Measurements from ENCODE around the gene PGAM5.
A peak's percentile ranks its signal among the peaks of the same experiment; 100 is the strongest.
"Not testable (repeated sequence)": the region's sequence is repeated elsewhere in the genome, so short reads cannot be mapped to it uniquely, and the experiment has no call there.

Gene PGAM5

DNA sequence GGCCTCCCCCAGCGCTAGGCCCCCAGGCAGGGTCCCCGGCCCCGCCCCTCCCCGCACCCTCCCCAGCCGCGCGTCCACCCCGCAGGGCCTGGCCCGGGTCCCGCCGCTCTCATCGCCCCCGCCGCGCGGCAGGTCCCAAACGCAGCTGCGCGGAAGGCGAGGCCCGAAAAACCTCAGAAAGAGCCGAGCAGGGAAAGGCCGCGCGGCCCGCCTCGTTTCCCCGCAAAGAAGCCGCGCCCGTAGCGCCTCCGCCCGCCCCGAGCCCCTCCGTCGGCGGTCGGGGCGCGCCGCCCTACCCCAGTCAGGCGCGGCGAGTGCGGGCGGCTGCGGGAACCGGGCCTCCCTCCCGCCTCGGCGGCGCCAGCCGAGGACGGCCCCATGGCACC is 23.8 kb upstream of the PGAM5 start:
- in situ Hi-C loops (cut with HindIII; ENCODE audit: low pct_ligation_motif_present, low pct_unique_long_range_greater_than_20kb, low sequenced_read_pairs) = no loop called here
- DNase-seq = no peak

DNA sequence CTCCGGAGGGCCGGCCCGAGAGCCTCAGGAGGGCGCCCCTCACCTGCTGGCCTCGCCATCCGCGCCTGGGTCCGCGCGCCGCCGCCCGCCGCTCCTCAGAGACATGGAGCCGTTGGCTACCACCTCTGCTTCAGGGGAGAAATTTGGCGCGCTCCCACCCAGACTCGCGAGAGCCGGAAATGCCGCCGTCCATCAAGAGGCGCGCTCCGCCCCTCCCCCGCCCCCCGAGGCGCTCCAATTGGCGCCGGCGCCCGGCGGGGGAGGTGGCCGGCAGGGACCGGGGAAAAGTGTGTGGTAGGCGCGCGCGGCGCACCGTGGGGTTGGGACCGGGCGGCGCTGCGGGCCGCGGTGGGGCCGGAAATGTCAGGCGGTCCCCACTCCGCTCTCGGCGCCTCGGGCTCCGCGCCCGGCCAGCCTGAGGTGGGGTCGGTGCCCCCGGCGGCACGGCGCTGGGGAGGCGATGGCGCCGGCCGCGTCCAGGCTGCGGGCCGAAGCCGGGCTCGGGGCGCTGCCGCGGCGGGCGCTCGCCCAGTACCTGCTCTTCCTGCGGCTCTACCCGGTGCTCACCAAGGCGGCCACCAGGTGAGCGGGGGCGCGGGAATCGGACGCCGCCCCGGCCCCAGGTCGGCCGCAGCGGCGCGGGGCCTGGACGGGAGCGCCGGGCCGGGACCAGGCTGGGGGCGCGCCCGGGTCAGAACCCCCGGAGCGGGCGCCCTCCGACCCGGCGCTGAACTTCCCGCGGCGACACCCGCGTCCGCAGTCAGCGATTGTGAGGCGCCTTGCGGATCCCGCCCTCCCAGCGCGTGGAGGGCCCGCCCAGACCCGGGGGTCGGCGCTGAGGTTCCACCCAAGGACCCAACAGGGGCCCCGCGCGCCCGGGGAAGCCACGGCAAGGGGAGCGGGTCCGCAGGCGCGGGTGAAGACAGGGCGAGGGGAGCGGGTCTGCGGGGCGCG is 23.2 kb upstream of the PGAM5 start, which contains the start of the genes POLE and PXMP2:
TSS of gene POLE (minus strand) at position 132 of the 954 bp plus-strand sequence. CDS start at position 105, 27 bp downstream.
TSS of gene PXMP2 (plus strand) at position 377 of the 954 bp plus-strand sequence. CDS start at position 461, 84 bp downstream.
- in situ Hi-C loops (cut with HindIII; ENCODE audit: low pct_ligation_motif_present, low pct_unique_long_range_greater_than_20kb, low sequenced_read_pairs) = no loop called here
- DNase-seq = peak; percentile 99

GRCh38 chr12:132689227-132689626 is 21.4 kb upstream of the PGAM5 start:
- in situ Hi-C loops (cut with HindIII; ENCODE audit: low pct_ligation_motif_present, low pct_unique_long_range_greater_than_20kb, low sequenced_read_pairs) = no loop called here
- DNase-seq = no peak

DNA sequence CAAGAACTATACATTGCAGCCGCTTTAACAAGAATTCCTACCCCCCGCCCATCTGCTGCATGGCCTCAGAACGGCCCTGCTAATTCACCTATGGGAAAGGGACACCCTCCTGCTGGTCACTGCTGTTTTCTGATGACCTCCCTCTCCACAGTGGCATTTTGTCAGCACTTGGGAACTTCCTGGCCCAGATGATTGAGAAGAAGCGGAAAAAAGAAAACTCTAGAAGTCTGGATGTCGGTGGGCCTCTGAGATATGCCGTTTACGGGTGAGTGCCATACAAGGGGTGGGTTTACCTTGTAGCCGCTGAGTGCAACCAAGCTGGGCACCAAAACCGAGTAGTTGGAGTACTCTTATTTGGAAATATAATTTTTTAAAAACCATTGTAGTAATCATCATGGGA is 20.5 kb upstream of the PGAM5 start:
- no peak for DNase-seq
- in situ Hi-C loops (cut with HindIII; ENCODE audit: low pct_ligation_motif_present, low pct_unique_long_range_greater_than_20kb, low sequenced_read_pairs) = no loop called here

GRCh38 chr12:132692030-132692429 is 18.6 kb upstream of the PGAM5 start:
- in situ Hi-C loops (cut with HindIII; ENCODE audit: low pct_ligation_motif_present, low pct_unique_long_range_greater_than_20kb, low sequenced_read_pairs) = not testable (repeated sequence)

DNA sequence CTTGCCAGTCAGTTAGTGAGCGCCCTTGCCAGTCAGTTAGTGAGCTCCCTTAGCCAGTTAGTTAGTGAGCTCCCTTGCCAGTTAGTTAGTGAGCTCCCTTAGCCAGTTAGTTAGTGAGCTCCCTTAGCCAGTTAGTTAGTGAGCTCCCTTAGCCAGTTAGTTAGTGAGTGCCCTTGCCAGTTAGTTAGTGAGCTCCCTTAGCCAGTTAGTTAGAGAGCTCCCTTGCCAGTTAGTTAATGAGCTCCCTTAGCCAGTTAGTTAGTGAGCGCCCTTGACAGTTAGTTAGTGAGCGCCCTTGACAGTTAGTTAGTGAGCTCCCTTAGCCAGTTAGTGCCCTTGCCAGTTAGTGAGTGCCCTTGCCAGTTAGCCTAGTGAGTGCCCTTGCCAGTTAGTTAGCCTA is 15.8 kb upstream of the PGAM5 start:
- DNase-seq; in situ Hi-C loops (cut with HindIII; ENCODE audit: low pct_ligation_motif_present, low pct_unique_long_range_greater_than_20kb, low sequenced_read_pairs): not testable (repeated sequence)

More at GRCh38 chr12:132692030-132692429, 18.6 kb upstream of the PGAM5 start:
- not testable (repeated sequence) for DNase-seq

DNA sequence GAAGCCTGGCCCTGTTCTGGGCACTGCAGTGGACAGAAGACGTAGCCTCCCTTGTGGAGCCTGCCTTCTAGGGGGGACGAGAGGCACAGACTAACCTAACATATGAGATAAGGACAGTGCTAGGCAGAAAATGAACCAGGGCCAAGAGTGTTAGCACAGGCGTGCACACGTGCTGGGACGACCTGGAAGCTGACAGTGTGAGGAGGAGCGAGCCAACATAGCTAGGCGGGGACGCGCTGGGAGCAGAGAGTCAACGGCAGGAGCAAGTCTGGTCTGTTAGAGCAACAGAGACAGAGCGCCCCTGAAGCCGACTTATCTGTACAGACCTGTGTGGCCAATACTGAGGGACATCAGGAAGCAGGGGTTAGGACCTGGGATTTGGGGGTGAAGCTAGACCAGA is 15.2 kb upstream of the PGAM5 start:
- no peak for DNase-seq
- in situ Hi-C loops (cut with HindIII; ENCODE audit: low pct_ligation_motif_present, low pct_unique_long_range_greater_than_20kb, low sequenced_read_pairs) = no loop called here

DNA sequence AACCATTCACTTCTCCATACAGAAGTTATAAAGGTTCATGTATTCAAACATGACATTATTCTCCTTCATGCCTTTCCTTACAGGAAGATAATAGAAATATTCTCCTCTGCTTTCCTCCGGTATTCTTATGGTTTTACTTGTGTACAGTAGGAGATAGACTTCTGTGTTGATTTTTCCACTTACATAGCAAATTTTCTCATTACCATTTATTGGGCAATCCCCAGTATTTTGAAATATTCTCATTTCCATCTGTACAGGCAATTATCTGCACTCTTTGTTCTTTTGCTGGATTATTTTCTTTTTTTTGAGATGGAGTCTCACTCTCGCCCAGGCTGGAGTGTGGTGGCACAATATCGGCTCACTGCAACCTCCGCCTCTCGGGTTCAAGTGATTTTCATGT is 12.3 kb upstream of the PGAM5 start:
- in situ Hi-C loops (cut with HindIII; ENCODE audit: low pct_ligation_motif_present, low pct_unique_long_range_greater_than_20kb, low sequenced_read_pairs) = no loop called here
- DNase-seq = no peak

- no peak for DNase-seq
- in situ Hi-C loops (cut with HindIII; ENCODE audit: low pct_ligation_motif_present, low pct_unique_long_range_greater_than_20kb, low sequenced_read_pairs) = no loop called here
Measured at GRCh38 chr12:132700212-132700822, 10.3 kb upstream of the PGAM5 start.

DNA sequence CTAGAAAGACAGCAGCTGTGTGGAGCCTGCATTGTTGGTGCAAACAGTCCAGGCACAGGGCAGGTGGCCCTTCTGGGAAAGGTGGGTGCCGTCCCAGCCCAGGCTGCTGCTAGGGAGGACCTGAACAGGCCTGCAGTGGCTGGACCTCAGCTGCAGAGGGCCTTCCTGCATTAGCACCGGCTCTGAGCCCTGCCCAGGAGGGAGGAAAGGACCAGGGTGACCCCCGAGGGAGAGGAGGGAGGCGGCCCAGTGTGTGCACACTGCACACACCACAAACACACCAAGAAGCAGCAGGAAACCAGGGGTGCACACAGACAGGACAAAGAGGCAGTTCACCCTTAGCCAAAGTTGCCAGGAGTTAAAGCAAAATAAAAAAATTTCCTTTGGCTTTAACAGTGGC is 8.0 kb upstream of the PGAM5 start:
- no peak for DNase-seq
- in situ Hi-C loops (cut with HindIII; ENCODE audit: low pct_ligation_motif_present, low pct_unique_long_range_greater_than_20kb, low sequenced_read_pairs) = no loop called here

- DNase-seq = no peak
Measured at GRCh38 chr12:132703641-132704040, 7.0 kb upstream of the PGAM5 start.

DNA sequence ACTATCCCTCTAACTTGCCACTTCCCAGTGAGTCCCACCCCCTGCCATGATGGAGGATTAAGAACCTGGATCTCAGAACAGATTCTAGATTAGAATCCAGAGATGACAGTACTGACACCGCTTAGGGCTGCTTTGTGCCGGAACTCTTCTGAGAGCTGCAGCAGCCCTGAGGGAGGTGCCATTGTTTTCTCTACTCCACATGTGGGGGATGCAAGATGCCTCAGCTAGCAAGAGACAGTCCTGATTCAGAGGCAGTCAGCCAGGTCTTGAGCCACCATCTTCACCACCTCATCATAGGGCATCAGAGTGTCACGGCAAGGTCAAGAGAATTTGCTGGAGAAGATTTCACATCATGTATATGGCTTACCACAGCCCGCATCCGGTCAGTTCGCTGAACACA is 3.4 kb upstream of the PGAM5 start:
- DNase-seq = no peak
- in situ Hi-C loops (cut with HindIII; ENCODE audit: low pct_ligation_motif_present, low pct_unique_long_range_greater_than_20kb, low sequenced_read_pairs) = no loop called here

More at GRCh38 chr12:132703641-132704040, 7.0 kb upstream of the PGAM5 start:
- in situ Hi-C loops (cut with HindIII; ENCODE audit: low pct_ligation_motif_present, low pct_unique_long_range_greater_than_20kb, low sequenced_read_pairs) = no loop called here

GRCh38 chr12:132708150-132708549 is 2.5 kb upstream of the PGAM5 start:
- in situ Hi-C loops (cut with HindIII; ENCODE audit: low pct_ligation_motif_present, low pct_unique_long_range_greater_than_20kb, low sequenced_read_pairs) = no loop called here
- DNase-seq = no peak

DNA sequence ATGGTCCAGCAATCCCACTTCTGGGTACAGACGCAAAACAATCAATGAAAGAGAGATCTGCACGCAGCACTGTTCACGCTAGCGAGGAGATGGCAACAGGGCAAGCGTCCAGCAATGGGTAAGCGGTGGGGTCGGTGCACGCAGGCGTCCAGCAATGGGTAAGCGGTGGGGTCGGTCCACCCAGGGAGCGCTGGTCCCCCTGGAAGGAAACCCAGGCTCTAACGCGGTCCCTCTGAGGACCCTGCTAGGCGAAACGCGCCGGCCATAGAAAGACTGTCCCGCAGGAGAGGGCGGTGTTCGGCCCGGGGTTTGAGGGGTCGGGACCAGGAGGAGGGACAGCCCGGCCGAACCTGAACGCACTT is 618 bp upstream of the PGAM5 start:
- in situ Hi-C loops (cut with HindIII; ENCODE audit: low pct_ligation_motif_present, low pct_unique_long_range_greater_than_20kb, low sequenced_read_pairs) = no loop called here
- peak; percentile 40 for DNase-seq

DNA sequence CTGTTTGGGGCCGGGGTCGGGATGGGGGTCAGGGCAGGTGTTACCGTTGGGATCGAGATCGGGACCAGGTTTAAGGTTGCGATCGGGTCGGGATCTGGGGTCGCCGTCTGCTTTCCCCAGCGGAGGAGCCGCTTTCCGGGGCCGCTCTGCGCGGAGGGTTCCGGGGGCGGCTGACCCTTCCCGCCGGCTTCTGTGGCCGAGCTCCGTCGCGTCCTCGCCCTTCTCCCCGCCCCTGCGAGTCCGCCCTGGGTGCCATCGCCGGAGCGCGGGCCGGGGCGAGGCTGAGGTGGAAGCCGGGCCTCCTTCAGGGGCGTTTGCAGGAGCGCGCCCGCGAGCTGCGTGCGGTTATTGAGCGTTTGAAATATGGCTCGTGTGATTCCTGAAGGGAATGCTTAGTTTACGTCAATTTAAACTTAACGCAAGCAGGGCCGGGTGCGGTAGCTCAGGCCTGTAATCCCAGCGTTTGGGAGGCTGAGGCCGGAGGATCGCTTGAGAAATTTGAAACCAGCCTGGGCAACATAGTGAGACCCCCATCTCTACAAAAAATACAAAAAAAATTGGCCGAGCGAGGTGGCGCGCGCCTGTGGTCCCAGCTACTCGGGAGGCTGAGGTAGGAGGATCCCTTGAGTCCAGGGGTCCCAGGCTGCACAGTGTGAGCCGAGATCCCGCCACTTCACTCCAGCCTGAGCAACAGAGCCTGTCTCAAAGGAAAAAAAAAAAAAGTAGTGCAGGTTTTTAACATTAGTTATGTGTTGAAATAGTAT is 620 bp downstream of the PGAM5 start:
- in situ Hi-C loops (cut with HindIII; ENCODE audit: low pct_ligation_motif_present, low pct_unique_long_range_greater_than_20kb, low sequenced_read_pairs) = no loop called here
- DNase-seq = peak; percentile 48

GRCh38 chr12:132713123-132713522 is 2.5 kb downstream of the PGAM5 start:
- in situ Hi-C loops (cut with HindIII; ENCODE audit: low pct_ligation_motif_present, low pct_unique_long_range_greater_than_20kb, low sequenced_read_pairs) = no loop called here
- DNase-seq = no peak

DNA sequence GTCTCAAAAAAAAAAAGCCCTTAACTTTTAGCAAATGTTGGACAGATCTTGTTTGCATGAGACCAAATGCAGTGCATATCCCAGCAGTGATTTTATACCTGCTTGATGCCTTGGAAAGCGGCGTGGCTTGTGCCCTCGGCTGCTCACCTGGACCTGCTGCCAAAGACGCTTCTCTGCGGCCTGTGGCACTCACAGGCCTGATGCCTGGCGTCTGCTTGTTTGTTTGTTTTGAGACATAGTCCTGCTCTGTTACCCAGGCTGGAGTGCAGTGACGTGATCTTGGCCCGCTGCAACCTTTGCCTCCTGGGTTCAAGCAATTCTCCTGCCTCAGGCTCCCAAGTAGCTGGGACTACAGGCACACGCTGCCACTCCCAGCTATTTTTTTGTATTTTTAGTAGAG is 5.2 kb downstream of the PGAM5 start:
- no peak for DNase-seq
- in situ Hi-C loops (cut with HindIII; ENCODE audit: low pct_ligation_motif_present, low pct_unique_long_range_greater_than_20kb, low sequenced_read_pairs) = no loop called here

DNA sequence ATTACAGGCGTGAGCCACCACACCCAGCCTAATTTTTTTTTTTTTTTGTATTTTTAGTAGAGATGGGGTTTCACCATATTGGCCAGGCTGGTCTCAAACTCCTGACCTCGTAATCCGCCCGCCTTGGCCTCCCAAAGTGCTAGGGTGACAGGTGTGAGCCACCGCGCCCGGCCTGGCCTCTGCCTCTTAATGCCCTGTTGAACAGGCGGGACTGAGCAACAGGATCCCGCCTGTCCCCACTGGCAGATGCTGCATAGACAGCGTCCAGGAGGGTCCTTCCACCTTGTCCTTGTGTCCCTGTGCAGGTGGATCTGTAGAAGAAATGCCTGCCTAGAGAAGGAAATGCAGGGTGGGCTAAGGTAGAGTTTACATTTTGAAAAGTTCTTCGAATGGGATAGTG is 5.7 kb downstream of the PGAM5 start:
- in situ Hi-C loops (cut with HindIII; ENCODE audit: low pct_ligation_motif_present, low pct_unique_long_range_greater_than_20kb, low sequenced_read_pairs) = no loop called here
- DNase-seq = no peak

GRCh38 chr12:132717011-132717410 is 6.4 kb downstream of the PGAM5 start:
- DNase-seq = no peak
- in situ Hi-C loops (cut with HindIII; ENCODE audit: low pct_ligation_motif_present, low pct_unique_long_range_greater_than_20kb, low sequenced_read_pairs) = no loop called here
